ENCODE results near the gene ADAMTS2.

The ADAMTS2 gene

GRCh38 chr5:179311581-179311980 is 33.7 kb downstream of the ADAMTS2 start:
- no peak for DNase-seq (ENCODE audit: insufficient read length, low spot score)
- FAIRE-seq = no peak
- no peak for TF ChIP-seq CTCF (IDR thresholded peaks at IDR 0.05; ENCODE audit: insufficient read depth, missing control alignments)

GRCh38 chr5:179311091-179311470 is 34.2 kb downstream of the ADAMTS2 start:
- no peak for FAIRE-seq
- TF ChIP-seq CTCF (IDR thresholded peaks at IDR 0.05; ENCODE audit: insufficient read depth, missing control alignments) = no peak
- no peak for DNase-seq (ENCODE audit: insufficient read length, low spot score)

DNA sequence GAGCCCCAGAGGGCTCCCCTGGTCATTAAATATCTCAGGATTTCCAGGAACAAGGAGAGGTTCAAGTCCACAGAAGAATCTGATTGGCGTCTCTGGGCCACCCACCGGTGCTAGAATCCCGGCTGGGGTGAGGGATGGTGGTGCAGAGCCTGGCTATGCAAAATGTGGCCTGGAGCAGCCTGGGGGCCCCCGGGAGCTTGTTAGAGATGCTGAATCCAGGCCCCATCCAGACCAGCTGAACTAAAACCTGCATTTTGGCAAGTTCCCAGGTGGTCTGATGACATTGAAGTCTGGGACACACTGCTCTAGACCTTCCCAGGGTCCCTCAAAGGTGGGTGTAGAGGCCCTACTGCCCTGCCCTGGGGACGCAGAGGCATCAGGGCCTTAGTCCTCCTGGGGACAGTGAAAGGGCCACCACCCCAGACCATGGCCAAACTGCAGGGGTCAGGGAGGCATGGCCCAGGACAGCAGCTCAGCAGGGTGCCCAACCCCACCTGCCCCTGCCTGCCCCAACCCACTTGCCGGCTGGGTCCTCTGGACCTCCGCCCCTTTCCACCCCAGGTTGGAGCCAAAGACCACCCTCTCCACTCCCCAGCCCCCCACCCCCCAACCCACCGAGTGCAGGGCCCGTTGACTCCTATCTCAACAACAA is 34.7 kb downstream of the ADAMTS2 start:
- FAIRE-seq (no peak), DNase-seq (ENCODE audit: insufficient read length, low spot score) (no peak)
- no peak for TF ChIP-seq CTCF (IDR thresholded peaks at IDR 0.05; ENCODE audit: insufficient read depth, missing control alignments)

GRCh38 chr5:179309751-179310320 is 35.4 kb downstream of the ADAMTS2 start:
- no peak for TF ChIP-seq CTCF (IDR thresholded peaks at IDR 0.05; ENCODE audit: insufficient read depth, missing control alignments)
- DNase-seq (ENCODE audit: insufficient read length, low spot score) (no peak), FAIRE-seq (no peak)

DNA sequence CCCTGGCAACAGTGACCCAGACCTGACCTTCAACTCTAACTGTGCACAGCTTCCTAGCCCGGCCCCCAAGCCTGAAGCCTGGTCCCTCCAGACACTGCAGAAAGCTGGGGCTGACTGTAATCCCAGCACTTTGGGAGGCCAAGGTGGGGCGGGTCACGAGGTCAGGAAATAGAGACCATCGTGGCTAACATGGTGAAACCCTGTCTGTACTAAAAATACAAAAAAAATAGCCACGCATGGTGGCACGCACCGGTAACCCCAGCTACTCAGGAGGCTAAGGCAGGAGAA is 35.9 kb downstream of the ADAMTS2 start:
- DNase-seq (ENCODE audit: insufficient read length, low spot score) = no peak
- TF ChIP-seq CTCF (IDR thresholded peaks at IDR 0.05; ENCODE audit: insufficient read depth, missing control alignments) = no peak
- no peak for FAIRE-seq

DNA sequence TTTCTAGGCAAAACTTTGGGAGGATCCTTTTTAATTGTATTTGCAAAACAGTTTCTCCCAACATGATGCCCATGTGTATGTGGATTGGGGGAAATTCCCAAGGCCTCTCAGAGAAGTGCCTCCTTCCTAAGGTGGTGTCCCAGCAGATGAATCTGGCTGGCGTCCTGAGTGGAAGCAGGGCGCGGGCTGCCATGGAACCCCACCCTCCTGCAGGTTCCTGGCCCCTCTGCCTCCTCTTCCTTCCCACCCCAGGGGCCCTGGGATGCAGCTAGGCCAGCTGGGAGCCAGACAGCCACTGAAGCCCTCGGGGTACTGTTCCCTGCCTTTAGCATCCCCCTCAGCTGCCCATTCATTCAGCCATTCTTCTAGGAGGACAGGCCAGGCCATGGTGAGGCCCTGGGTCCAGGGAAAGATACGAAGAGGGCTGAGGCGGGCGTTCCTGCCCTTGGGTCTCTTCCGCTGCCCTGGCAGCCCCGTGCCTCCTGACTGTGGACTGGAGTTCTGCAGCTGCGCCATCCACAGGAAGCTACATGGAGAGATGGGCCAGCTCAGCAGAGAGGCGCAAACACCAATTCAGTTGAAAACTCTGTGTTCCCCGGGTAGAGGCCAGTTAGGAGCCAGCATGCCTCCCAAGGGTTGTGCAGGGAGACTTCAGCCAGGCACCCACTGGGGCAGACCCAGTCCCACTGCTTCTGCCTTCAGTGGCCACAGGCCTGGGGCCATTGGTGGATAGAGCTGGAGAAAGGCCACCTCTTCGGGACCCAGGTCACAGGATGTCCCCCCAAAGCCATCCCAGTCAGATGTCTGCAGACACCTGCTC is 36.5 kb downstream of the ADAMTS2 start:
- FAIRE-seq = no peak
- DNase-seq (ENCODE audit: insufficient read length, low spot score) = no peak
- TF ChIP-seq CTCF (IDR thresholded peaks at IDR 0.05; ENCODE audit: insufficient read depth, missing control alignments) = no peak

GRCh38 chr5:179307931-179308471 is 37.3 kb downstream of the ADAMTS2 start:
- TF ChIP-seq CTCF (IDR thresholded peaks at IDR 0.05; ENCODE audit: insufficient read depth, missing control alignments) = no peak
- FAIRE-seq (no peak), DNase-seq (ENCODE audit: insufficient read length, low spot score) (no peak)
